NCI-H2029 treated with DMSO at 0.1 percent for 48 hours (cell line): ENCODE data around the gene ZBTB32.
"Not testable (repeated sequence)": the region's sequence is repeated elsewhere in the genome, so short reads cannot be mapped to it uniquely, and the experiment has no call there.

Experiments used
- DNase-seq: peaks from one replicate; lab custom pipeline; 2025; lab: John Stamatoyannopoulos, UW

Gene ZBTB32

GRCh38 chr19:35720648-35721047, 16.3 kb downstream of the ZBTB32 start:
- DNase-seq, result no peak

GRCh38 chr19:35721374-35721773, 17.0 kb downstream of the ZBTB32 start:
- no peak for DNase-seq

- DNase-seq, result no peak
These were observed 18.1 kb downstream of the ZBTB32 start for GRCh38 chr19:35722461-35722860.

- no peak for DNase-seq
These were observed 18.5 kb downstream of the ZBTB32 start for GRCh38 chr19:35722897-35723296.

GRCh38 chr19:35723671-35724070, 19.3 kb downstream of the ZBTB32 start:
- no peak for DNase-seq

GRCh38 chr19:35724132-35724531, 19.8 kb downstream of the ZBTB32 start:
- not testable (repeated sequence) for DNase-seq

GRCh38 chr19:35724560-35724959, 20.2 kb downstream of the ZBTB32 start:
- no peak for DNase-seq

GRCh38 chr19:35725216-35725861, 21.0 kb downstream of the ZBTB32 start:
- no peak for DNase-seq

GRCh38 chr19:35727053-35727955, 22.9 kb downstream of the ZBTB32 start:
- no peak for DNase-seq

- DNase-seq, result no peak
These were observed 23.8 kb downstream of the ZBTB32 start for GRCh38 chr19:35727956-35728706.

- no peak for DNase-seq
These were observed 24.7 kb downstream of the ZBTB32 start for GRCh38 chr19:35729021-35729420.

GRCh38 chr19:35729763-35730162, 25.4 kb downstream of the ZBTB32 start:
- no peak for DNase-seq

GRCh38 chr19:35730326-35730725, 26.0 kb downstream of the ZBTB32 start:
- DNase-seq, result no peak

GRCh38 chr19:35731353-35731752, 27.0 kb downstream of the ZBTB32 start:
- DNase-seq, result no peak

GRCh38 chr19:35731779-35732405, 27.5 kb downstream of the ZBTB32 start:
- DNase-seq, result no peak

GRCh38 chr19:35732540-35733179, 28.3 kb downstream of the ZBTB32 start:
- no peak for DNase-seq

GRCh38 chr19:35733180-35734125, 29.1 kb downstream of the ZBTB32 start:
- DNase-seq, result no peak

GRCh38 chr19:35734273-35734672, 29.9 kb downstream of the ZBTB32 start:
- DNase-seq, result no peak

GRCh38 chr19:35734889-35735288, 30.5 kb downstream of the ZBTB32 start:
- DNase-seq, result no peak
